ENCODE measurements around the gene SLC5A3.

The SLC5A3 gene

GRCh38 chr21:34073032-34073748 lies at the start of gene SLC5A3, which contains the start of gene MRPS6:
Gene SLC5A3, plus strand, starts transcription at chr21:34073578. Its CDS starts 21,621 bp downstream, at chr21:34095199.
Gene MRPS6, plus strand, starts transcription at chr21:34073578. Its CDS starts 123 bp downstream, at chr21:34073701.
- DNase-seq (ENCODE audit: low read depth), result peak; percentile 68

- DNase-seq (ENCODE audit: low read depth), result no peak
Observed at GRCh38 chr21:34023691-34024373, 49.5 kb upstream of the SLC5A3 start.

GRCh38 chr21:34024374-34024693 lies 49.0 kb upstream of the SLC5A3 start:
- DNase-seq (ENCODE audit: low read depth), result no peak

GRCh38 chr21:34027721-34028461 lies 45.5 kb upstream of the SLC5A3 start:
- DNase-seq (ENCODE audit: low read depth), result no peak

- peak; percentile 20 for DNase-seq (ENCODE audit: low read depth)
Observed at GRCh38 chr21:34029743-34030528, 43.4 kb upstream of the SLC5A3 start.

- DNase-seq (ENCODE audit: low read depth), result no peak
Observed at GRCh38 chr21:34031835-34032370, 41.5 kb upstream of the SLC5A3 start.

GRCh38 chr21:34034369-34035014 lies 38.9 kb upstream of the SLC5A3 start:
- no peak for DNase-seq (ENCODE audit: low read depth)

- DNase-seq (ENCODE audit: low read depth), result no peak
Observed at GRCh38 chr21:34035619-34036354, 37.6 kb upstream of the SLC5A3 start.

- DNase-seq (ENCODE audit: low read depth), result no peak
Observed at GRCh38 chr21:34037009-34037795, 36.2 kb upstream of the SLC5A3 start.

- DNase-seq (ENCODE audit: low read depth), result no peak
Observed at GRCh38 chr21:34039678-34040382, 33.5 kb upstream of the SLC5A3 start.

GRCh38 chr21:34042735-34043134 lies 30.6 kb upstream of the SLC5A3 start:
- DNase-seq (ENCODE audit: low read depth), result no peak

- no peak for DNase-seq (ENCODE audit: low read depth)
Observed at GRCh38 chr21:34043333-34043732, 30.0 kb upstream of the SLC5A3 start.

GRCh38 chr21:34046917-34047316 lies 26.5 kb upstream of the SLC5A3 start:
- no peak for DNase-seq (ENCODE audit: low read depth)

GRCh38 chr21:34047835-34048234 lies 25.5 kb upstream of the SLC5A3 start:
- no peak for DNase-seq (ENCODE audit: low read depth)

GRCh38 chr21:34052171-34052570 lies 21.2 kb upstream of the SLC5A3 start:
- no peak for DNase-seq (ENCODE audit: low read depth)

- no peak for DNase-seq (ENCODE audit: low read depth)
Observed at GRCh38 chr21:34054259-34054658, 19.1 kb upstream of the SLC5A3 start.

- no peak for DNase-seq (ENCODE audit: low read depth)
Observed at GRCh38 chr21:34055615-34056014, 17.8 kb upstream of the SLC5A3 start.

- DNase-seq (ENCODE audit: low read depth), result no peak
Observed at GRCh38 chr21:34061983-34062382, 11.4 kb upstream of the SLC5A3 start.

- no peak for DNase-seq (ENCODE audit: low read depth)
Observed at GRCh38 chr21:34065027-34065426, 8.4 kb upstream of the SLC5A3 start.
